Gastroesophageal sphincter (tissue), 3 donors: ENCODE results near the gene COL4A2.

Experiments
- EP300 ChIP-seq: sonication (generic); formaldehyde crosslinking; IDR thresholded peaks from one replicate; pipeline ENCODE4 v1.6.1; 2017; ENCODE audit warnings: antibody characterized with exemption, mild to moderate bottlenecking
- POLR2A ChIP-seq, 2 donors: fragments of 450-650 bp; IDR thresholded peaks; one replicate each; pipeline ENCODE4 v1.6.1; 2017; ENCODE audit warnings: antibody characterized with exemption in 2 of 2, mild to moderate bottlenecking in 2 of 2, moderate library complexity in 1 of 2
- POLR2AphosphoS5 ChIP-seq: sonication (generic); formaldehyde crosslinking; IDR thresholded peaks from one replicate; pipeline ENCODE4 v1.6.1; 2017; ENCODE audit warnings: antibody characterized with exemption
- TF ChIP-seq, protein P1 (sequence below), 4 experiments: fragments of 200-600 bp in 2 of 4; fragments of 450-650 bp in 2 of 4; sonication (generic) in 1 of 4; IDR thresholded peaks; one replicate each; pipeline ENCODE4 v1.5.1; 2017 to 2019; ENCODE audit warnings: antibody characterized with exemption in 4 of 4, mild to moderate bottlenecking in 2 of 4, moderate library complexity in 2 of 4

DNA sequence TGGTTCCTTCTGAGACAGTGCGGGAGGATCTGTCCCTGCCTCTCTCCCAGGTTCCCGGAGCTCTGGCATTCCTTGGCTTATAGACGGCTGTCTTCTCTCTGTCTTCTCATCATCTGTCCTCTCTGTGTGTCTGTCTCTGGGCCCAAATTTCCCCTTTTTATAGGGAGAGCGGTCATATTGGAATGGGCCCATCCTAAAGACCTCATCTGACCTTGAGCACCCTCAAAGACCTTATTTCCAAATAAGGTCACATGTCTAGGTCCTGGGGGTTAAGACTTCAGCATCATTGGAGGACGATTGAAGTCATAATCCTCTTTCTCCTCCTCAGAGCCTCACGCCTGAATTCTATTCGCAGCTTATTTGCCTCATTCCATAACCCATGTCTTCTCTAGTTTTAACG is 156.1 kb downstream of the COL4A2 start:
- TF ChIP-seq POLR2AphosphoS5 (no peak), EP300 (no peak), POLR2A (IDR thresholded peaks at IDR 0.05) (no peak)
- TF ChIP-seq, protein P1, sequence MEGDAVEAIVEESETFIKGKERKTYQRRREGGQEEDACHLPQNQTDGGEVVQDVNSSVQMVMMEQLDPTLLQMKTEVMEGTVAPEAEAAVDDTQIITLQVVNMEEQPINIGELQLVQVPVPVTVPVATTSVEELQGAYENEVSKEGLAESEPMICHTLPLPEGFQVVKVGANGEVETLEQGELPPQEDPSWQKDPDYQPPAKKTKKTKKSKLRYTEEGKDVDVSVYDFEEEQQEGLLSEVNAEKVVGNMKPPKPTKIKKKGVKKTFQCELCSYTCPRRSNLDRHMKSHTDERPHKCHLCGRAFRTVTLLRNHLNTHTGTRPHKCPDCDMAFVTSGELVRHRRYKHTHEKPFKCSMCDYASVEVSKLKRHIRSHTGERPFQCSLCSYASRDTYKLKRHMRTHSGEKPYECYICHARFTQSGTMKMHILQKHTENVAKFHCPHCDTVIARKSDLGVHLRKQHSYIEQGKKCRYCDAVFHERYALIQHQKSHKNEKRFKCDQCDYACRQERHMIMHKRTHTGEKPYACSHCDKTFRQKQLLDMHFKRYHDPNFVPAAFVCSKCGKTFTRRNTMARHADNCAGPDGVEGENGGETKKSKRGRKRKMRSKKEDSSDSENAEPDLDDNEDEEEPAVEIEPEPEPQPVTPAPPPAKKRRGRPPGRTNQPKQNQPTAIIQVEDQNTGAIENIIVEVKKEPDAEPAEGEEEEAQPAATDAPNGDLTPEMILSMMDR (IDR thresholded peaks at IDR 0.05) = no peak
